GM19351 (cell line): ENCODE results near the gene NKIRAS2.
"Not testable (repeated sequence)": the region's sequence is repeated elsewhere in the genome, so short reads cannot be mapped to it uniquely, and the experiment has no call there.

ENCODE experiments used
- ATAC-seq: cut with Tn5 transposase; IDR thresholded peaks from one replicate; pipeline ENCODE4 v1.9.1; 2021; ENCODE audit warnings: mild to moderate bottlenecking, moderate library complexity; ENCODE audit not compliant: unreplicated experiment

Gene NKIRAS2

GRCh38 chr17:41996855-41997164 is 23.1 kb upstream of the NKIRAS2 start:
- no peak for ATAC-seq

- no peak for ATAC-seq
These were observed 21.4 kb upstream of the NKIRAS2 start for GRCh38 chr17:41998497-41998896.

GRCh38 chr17:42000413-42001133 is 19.3 kb upstream of the NKIRAS2 start:
- no peak for ATAC-seq

- ATAC-seq = no peak
These were observed 18.2 kb upstream of the NKIRAS2 start for GRCh38 chr17:42001729-42002128.

GRCh38 chr17:42002175-42002791 is 17.6 kb upstream of the NKIRAS2 start:
- ATAC-seq = no peak

GRCh38 chr17:42002792-42003301 is 17.0 kb upstream of the NKIRAS2 start:
- ATAC-seq = no peak

DNA sequence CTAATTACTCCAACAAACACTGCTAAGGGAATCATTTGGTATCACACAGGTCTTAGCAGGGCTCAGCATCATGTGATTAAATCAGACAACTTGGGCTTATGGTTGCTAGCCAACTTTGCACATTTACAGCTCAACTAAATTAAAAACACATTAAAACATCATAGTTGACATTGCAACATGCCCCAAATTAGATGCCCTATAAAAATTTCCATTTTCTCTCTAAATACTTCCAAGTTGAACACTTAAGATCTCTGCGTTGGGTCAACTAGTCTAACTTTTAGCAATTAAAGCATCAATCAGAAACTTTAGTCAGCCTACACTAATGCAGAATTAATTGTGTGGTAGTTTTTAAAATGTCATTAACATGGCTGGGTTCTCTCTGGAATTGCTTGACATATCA is 14.7 kb upstream of the NKIRAS2 start:
- ATAC-seq = no peak

DNA sequence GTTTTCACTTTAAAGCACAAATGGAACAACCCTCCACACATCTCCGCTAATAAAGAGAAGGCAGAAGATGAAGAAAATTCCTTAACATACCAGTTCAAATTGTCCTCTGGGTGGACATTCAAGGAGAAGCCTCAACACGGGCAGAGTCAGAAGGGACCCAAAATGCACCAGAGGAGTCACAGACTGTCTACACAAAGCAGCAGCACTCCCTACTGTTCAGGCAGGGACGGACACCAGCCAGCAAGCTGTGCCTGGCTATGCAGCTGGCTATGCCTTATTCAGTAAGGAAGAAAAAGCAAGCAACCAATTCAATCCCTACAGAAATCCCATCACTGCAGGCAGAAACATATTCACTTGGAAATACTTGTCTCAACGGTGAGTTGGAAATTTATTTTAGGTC is 10.7 kb upstream of the NKIRAS2 start:
- ATAC-seq = no peak

- ATAC-seq = not testable (repeated sequence)
These were observed 9.6 kb upstream of the NKIRAS2 start for GRCh38 chr17:42010266-42010680.

GRCh38 chr17:42010898-42011516 is 8.9 kb upstream of the NKIRAS2 start:
- no peak for ATAC-seq

GRCh38 chr17:42012363-42012762 is 7.5 kb upstream of the NKIRAS2 start:
- ATAC-seq = not testable (repeated sequence)

DNA sequence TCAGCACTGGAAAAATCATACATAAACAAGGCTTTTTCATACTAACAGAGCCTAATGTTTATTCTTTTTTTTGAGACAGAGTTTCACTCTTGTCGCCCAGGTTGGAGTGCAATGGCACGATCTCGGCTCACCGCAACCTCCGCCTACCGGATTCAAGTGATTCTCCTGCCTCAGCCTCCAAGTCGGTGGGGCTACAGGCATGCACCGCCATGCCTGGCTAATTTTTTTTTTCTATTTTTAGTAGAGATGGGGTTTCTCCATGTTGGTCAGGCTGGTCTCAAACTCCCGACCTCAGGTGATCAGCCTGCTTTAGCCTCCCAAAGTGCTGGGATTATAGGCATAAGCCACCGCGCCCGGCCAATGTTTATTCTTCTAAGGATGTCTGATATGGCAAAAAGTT is 6.2 kb upstream of the NKIRAS2 start:
- not testable (repeated sequence) for ATAC-seq

DNA sequence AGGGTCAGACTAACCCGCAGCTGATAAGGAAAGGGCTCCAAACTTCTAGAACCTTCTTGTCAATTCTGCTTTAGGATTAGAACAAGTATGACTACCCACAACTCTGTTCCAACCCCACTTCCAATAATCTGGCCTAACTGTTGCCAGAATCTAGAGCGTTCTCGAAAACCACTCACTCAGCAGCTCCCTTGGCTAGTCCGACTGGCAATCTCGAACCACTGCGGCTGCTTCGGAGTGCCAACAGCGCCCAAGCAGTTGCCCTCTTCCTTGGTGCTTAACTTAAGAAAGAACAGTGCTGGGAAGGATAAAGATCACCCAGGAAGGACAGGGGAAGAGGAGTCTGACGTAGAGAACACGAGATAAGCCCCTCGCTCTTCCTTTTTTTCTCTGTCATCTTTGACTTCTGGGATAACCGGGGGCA is 3.5 kb upstream of the NKIRAS2 start:
- ATAC-seq = no peak

GRCh38 chr17:42016941-42017865 is 2.7 kb upstream of the NKIRAS2 start, which contains the start of gene DNAJC7:
TSS of gene DNAJC7 (minus strand) at chr17:42017439. CDS start at chr17:42017416, 23 bp downstream.
- peak; percentile 85 for ATAC-seq

DNA sequence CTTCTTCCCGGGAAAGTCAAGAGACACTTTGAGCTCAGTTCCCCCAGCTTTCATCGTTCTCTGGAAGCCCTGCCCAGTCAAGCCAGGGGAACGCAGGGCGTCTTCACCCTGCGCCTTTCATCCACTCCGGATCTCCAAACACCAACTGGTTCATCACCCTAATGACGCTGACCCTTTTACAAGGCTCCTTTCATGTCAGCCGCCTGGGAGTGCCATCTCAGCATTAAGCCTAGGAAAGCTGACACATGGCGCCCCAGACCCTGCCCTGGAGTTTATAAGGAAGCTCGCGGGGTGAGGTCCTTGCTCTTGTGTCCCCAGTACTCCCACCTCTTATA is 2.1 kb upstream of the NKIRAS2 start:
- ATAC-seq = peak; percentile 4

GRCh38 chr17:42018339-42018738 is 1.6 kb upstream of the NKIRAS2 start:
- no peak for ATAC-seq

- ATAC-seq = no peak
These were observed 902 bp upstream of the NKIRAS2 start for GRCh38 chr17:42018988-42019387.

DNA sequence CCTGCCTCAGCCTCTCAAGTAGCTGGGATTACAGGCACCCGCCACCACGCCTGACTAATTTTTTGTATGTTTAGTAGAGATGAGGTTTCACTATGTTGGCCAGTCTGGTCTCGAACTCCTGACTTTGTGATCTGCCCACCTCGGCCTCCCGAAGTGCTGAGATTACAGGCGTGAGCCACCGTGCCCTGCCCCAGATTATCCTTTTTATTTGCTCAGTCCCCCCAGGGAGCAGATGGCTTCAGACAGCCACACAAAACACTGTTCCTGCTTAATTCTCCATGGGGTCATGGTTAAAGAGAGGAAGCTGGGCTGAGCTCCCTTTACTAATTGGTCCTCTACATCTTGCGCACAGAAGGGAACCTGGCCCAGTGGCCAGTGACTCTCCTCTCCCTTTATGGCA is 955 bp downstream of the NKIRAS2 start:
- not testable (repeated sequence) for ATAC-seq

- ATAC-seq = no peak
These were observed 3.8 kb downstream of the NKIRAS2 start for GRCh38 chr17:42023524-42024349.

- ATAC-seq = no peak
These were observed 5.3 kb downstream of the NKIRAS2 start for GRCh38 chr17:42025191-42025579.
